SK-N-SH treated with all-trans-retinoic acid at 6 μM for 48 hours (cell line): ENCODE results near the gene DDT.

Source experiments
- ARNTL ChIP-seq: fragments of 450-650 bp; formaldehyde crosslinking; IDR thresholded peaks from 2 replicates; pipeline ENCODE4 v1.5.0; 2020; ENCODE audit warnings: low read depth, mild to moderate bottlenecking, moderate library complexity, borderline replicate concordance
- CREB5 ChIP-seq: fragments of 250-450 bp; sonication (Bioruptor Pico); IDR thresholded peaks from 2 replicates; pipeline ENCODE4 v1.5.1; 2020; ENCODE audit warnings: low read depth, mild to moderate bottlenecking, moderate library complexity
- CSDC2 ChIP-seq: fragments of 250-450 bp; sonication (Bioruptor Pico); IDR thresholded peaks from 2 replicates; pipeline ENCODE4 v1.5.0; 2020; ENCODE audit warnings: mild to moderate bottlenecking, moderate library complexity
- GLIS3 ChIP-seq: fragments of 250-450 bp; sonication (Bioruptor Pico); IDR thresholded peaks from 2 replicates; pipeline ENCODE4 v1.5.0; 2020; ENCODE audit warnings: mild to moderate bottlenecking, moderate library complexity
- ISL1 ChIP-seq: fragments of 250-450 bp; sonication (Bioruptor Pico); IDR thresholded peaks from 2 replicates; pipeline ENCODE4 v2.1.2; 2022; ENCODE audit warnings: mild to moderate bottlenecking, moderate library complexity
- PATZ1 ChIP-seq: fragments of 250-450 bp; sonication (Bioruptor Pico); IDR thresholded peaks from 2 replicates; pipeline ENCODE4 v1.8.0; 2020; ENCODE audit warnings: mild to moderate bottlenecking, moderate library complexity, borderline replicate concordance
- POU6F1 ChIP-seq: fragments of 250-450 bp; sonication (Bioruptor Pico); IDR thresholded peaks from 2 replicates; pipeline ENCODE4 v1.8.0; 2021; ENCODE audit warnings: low read depth, mild to moderate bottlenecking, moderate library complexity, borderline replicate concordance
- RARB ChIP-seq: fragments of 250-450 bp; sonication (Bioruptor Pico); IDR thresholded peaks from 2 replicates; pipeline ENCODE4 v1.8.0; 2021; ENCODE audit warnings: mild to moderate bottlenecking, moderate library complexity
- TCF4 ChIP-seq: fragments of 250-450 bp; sonication (Bioruptor Pico); IDR thresholded peaks from 2 replicates; pipeline ENCODE4 v1.8.0; 2021; ENCODE audit warnings: mild to moderate bottlenecking, moderate library complexity, borderline replicate concordance
- TOX ChIP-seq: fragments of 250-450 bp; sonication (Bioruptor Pico); IDR thresholded peaks from 2 replicates; pipeline ENCODE4 v1.8.0; 2021; ENCODE audit warnings: mild to moderate bottlenecking, moderate library complexity, borderline replicate concordance
- ZFP3 ChIP-seq: fragments of 250-450 bp; sonication (Bioruptor Pico); IDR thresholded peaks from 2 replicates; pipeline ENCODE4 v1.5.0; 2020; ENCODE audit warnings: mild to moderate bottlenecking, moderate library complexity
- ZFP30 ChIP-seq: fragments of 450-650 bp; formaldehyde crosslinking; IDR thresholded peaks from 2 replicates; pipeline ENCODE4 v1.5.0; 2022; ENCODE audit warnings: mild to moderate bottlenecking, moderate library complexity
- ZNF8 ChIP-seq: fragments of 450-650 bp; formaldehyde crosslinking; IDR thresholded peaks from 2 replicates; pipeline ENCODE4 v1.5.0; 2020; ENCODE audit warnings: mild to moderate bottlenecking, moderate library complexity

GRCh38 chr22:24023204-24023789 lies 49.1 kb upstream of the DDT start:
- no peak for TF ChIP-seq GLIS3
- TF ChIP-seq ISL1 (CRISPR knock-in tag), result no peak
- no peak for TF ChIP-seq ZFP30 (CRISPR knock-in tag)
- no peak for TF ChIP-seq ZNF8 (CRISPR knock-in tag)
- TF ChIP-seq TOX (CRISPR knock-in tag), result no peak
- TF ChIP-seq ZFP3 (CRISPR knock-in tag), result no peak
- no peak for TF ChIP-seq PATZ1 (CRISPR knock-in tag)
- no peak for TF ChIP-seq CSDC2 (CRISPR knock-in tag)
- no peak for TF ChIP-seq ARNTL
- TF ChIP-seq RARB (CRISPR knock-in tag), result no peak
- no peak for TF ChIP-seq TCF4
- TF ChIP-seq POU6F1 (CRISPR knock-in tag), result no peak
- no peak for TF ChIP-seq CREB5
